Endothelial cell of umbilical vein (primary cell): ENCODE measurements around the gene USP12.

Source experiments
- CTCF ChIP-seq, 2 donors: IDR thresholded peaks; 1 replicate in 1 of 2; 2 replicates in 1 of 2; pipeline ENCODE4 v1.5.1; 2011; ENCODE audit warnings: low read length in 2 of 2, mild to moderate bottlenecking in 2 of 2, moderate library complexity in 2 of 2, control low read depth in 1 of 2, inconsistent platforms in 1 of 2, low read depth in 1 of 2; ENCODE audit not compliant: insufficient read depth in 1 of 2; ENCODE audit errors: extremely low read depth in 1 of 2
- FOS ChIP-seq: IDR thresholded peaks from 2 replicates; pipeline ENCODE4 v1.6.1; 2011; ENCODE audit warnings: mild to moderate bottlenecking, low read length, moderate library complexity, borderline replicate concordance; ENCODE audit not compliant: insufficient read depth
- POLR2A ChIP-seq: IDR thresholded peaks from 2 replicates; pipeline ENCODE4 v1.6.1; 2012; ENCODE audit warnings: low read depth, mild to moderate bottlenecking, control low read depth, low read length

DNA sequence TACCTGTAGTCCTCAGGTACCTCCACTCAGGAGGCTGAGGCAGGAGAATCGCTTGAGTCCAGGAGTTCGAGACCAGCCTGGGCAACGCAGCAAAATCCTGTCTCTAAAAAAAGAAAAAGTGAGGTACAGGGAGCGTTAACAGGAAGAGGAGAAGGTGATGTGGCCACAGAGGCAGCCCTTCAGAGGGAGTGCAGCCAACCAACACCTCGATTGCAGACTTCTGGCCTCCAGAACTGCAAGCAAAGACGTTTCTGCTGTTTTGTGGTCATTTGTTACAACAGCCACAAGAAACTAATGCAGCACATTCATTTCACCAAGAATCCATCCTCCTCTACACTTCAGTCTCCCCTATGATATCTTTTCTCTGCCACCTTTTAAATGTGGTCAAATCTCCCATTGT is 145.2 kb downstream of the USP12 start:
- TF ChIP-seq POLR2A (no peak), FOS (no peak), CTCF (IDR thresholded peaks at IDR 0.05; ENCODE audit: extremely low read depth in 1 of 2, insufficient read depth in 1 of 2, low read depth in 1 of 2, low read length in 2 of 2) (no peak)
